ENCODE measurements around the gene ATP8A2.
"Not testable (repeated sequence)": the region's sequence is repeated elsewhere in the genome, so short reads cannot be mapped to it uniquely, and the experiment has no call there.

Gene ATP8A2

GRCh38 chr13:25816239-25816638, 444.5 kb downstream of the ATP8A2 start:
- Mint-ChIP-seq H3K27me3 (no peaks in the 10 kb centered on the region), H3K4me3 (no peak overlapping the region), H3K9me3 (ENCODE audit: low read depth) (peaks cover 2% of the 10 kb centered on the region), H3K4me1 (ENCODE audit: low read depth) (no peaks in the 10 kb centered on the region), H3K36me3 (peaks cover 3% of the 10 kb centered on the region), H3K27ac (no peak overlapping the region)

GRCh38 chr13:25819856-25820530, 448.2 kb downstream of the ATP8A2 start:
- no peaks in the 10 kb centered on the region for H3K4me1 Mint-ChIP-seq (ENCODE audit: low read depth)
- no peaks in the 10 kb centered on the region for H3K9me3 Mint-ChIP-seq (ENCODE audit: low read depth)
- no peak overlapping the region for H3K4me3 Mint-ChIP-seq
- no peak overlapping the region for H3K27ac Mint-ChIP-seq
- peaks cover 5% of the 10 kb centered on the region for H3K36me3 Mint-ChIP-seq
- H3K27me3 Mint-ChIP-seq: no peaks in the 10 kb centered on the region

GRCh38 chr13:25821776-25822175, 450.0 kb downstream of the ATP8A2 start:
- H3K27me3 Mint-ChIP-seq: no peaks in the 10 kb centered on the region
- H3K4me1 Mint-ChIP-seq (ENCODE audit: low read depth): no peaks in the 10 kb centered on the region
- no peaks in the 10 kb centered on the region for H3K9me3 Mint-ChIP-seq (ENCODE audit: low read depth)
- no peak overlapping the region for H3K27ac Mint-ChIP-seq
- H3K36me3 Mint-ChIP-seq: peaks cover 5% of the 10 kb centered on the region
- H3K4me3 Mint-ChIP-seq: no peak overlapping the region

GRCh38 chr13:25827221-25827620, 455.4 kb downstream of the ATP8A2 start:
- not testable (repeated sequence) for H3K27ac Mint-ChIP-seq; H3K9me3 Mint-ChIP-seq (ENCODE audit: low read depth); H3K4me3 Mint-ChIP-seq; H3K36me3 Mint-ChIP-seq; H3K27me3 Mint-ChIP-seq; H3K4me1 Mint-ChIP-seq (ENCODE audit: low read depth)

- Mint-ChIP-seq H3K36me3 (peaks cover 5% of the 10 kb centered on the region), H3K4me1 (ENCODE audit: low read depth) (no peaks in the 10 kb centered on the region), H3K4me3 (no peak overlapping the region), H3K27me3 (no peaks in the 10 kb centered on the region), H3K9me3 (ENCODE audit: low read depth) (no peaks in the 10 kb centered on the region), H3K27ac (no peak overlapping the region)
Observed at GRCh38 chr13:25827831-25828465, 456.2 kb downstream of the ATP8A2 start.

GRCh38 chr13:25833761-25834160, 462.0 kb downstream of the ATP8A2 start:
- Mint-ChIP-seq H3K36me3 (no peaks in the 10 kb centered on the region), H3K27ac (no peak overlapping the region), H3K9me3 (ENCODE audit: low read depth) (no peaks in the 10 kb centered on the region), H3K4me3 (no peak overlapping the region), H3K4me1 (ENCODE audit: low read depth) (no peaks in the 10 kb centered on the region), H3K27me3 (no peaks in the 10 kb centered on the region)

- Mint-ChIP-seq H3K27me3 (no peaks in the 10 kb centered on the region), H3K27ac (no peak overlapping the region), H3K36me3 (no peaks in the 10 kb centered on the region), H3K4me1 (ENCODE audit: low read depth) (no peaks in the 10 kb centered on the region), H3K4me3 (no peak overlapping the region), H3K9me3 (ENCODE audit: low read depth) (no peaks in the 10 kb centered on the region)
Observed at GRCh38 chr13:25836574-25837336, 465.0 kb downstream of the ATP8A2 start.

GRCh38 chr13:25839371-25839770, 467.6 kb downstream of the ATP8A2 start:
- H3K9me3 Mint-ChIP-seq (ENCODE audit: low read depth): no peaks in the 10 kb centered on the region
- H3K4me3 Mint-ChIP-seq: no peak overlapping the region
- peaks cover 2% of the 10 kb centered on the region for H3K4me1 Mint-ChIP-seq (ENCODE audit: low read depth)
- no peaks in the 10 kb centered on the region for H3K27me3 Mint-ChIP-seq
- no peaks in the 10 kb centered on the region for H3K36me3 Mint-ChIP-seq
- H3K27ac Mint-ChIP-seq: no peak overlapping the region

GRCh38 chr13:25840261-25840660, 468.5 kb downstream of the ATP8A2 start:
- H3K27me3 Mint-ChIP-seq: no peaks in the 10 kb centered on the region
- H3K4me3 Mint-ChIP-seq: no peak overlapping the region

GRCh38 chr13:25840931-25841330, 469.2 kb downstream of the ATP8A2 start:
- Mint-ChIP-seq H3K36me3 (no peaks in the 10 kb centered on the region), H3K27ac (no peak overlapping the region), H3K4me3 (no peak overlapping the region), H3K27me3 (no peaks in the 10 kb centered on the region), H3K9me3 (ENCODE audit: low read depth) (no peaks in the 10 kb centered on the region), H3K4me1 (ENCODE audit: low read depth) (peaks cover 2% of the 10 kb centered on the region)

More at GRCh38 chr13:25840261-25840660, 468.5 kb downstream of the ATP8A2 start:
- Mint-ChIP-seq H3K9me3 (ENCODE audit: low read depth) (no peaks in the 10 kb centered on the region), H3K36me3 (no peaks in the 10 kb centered on the region), H3K27ac (no peak overlapping the region), H3K4me1 (ENCODE audit: low read depth) (peaks cover 2% of the 10 kb centered on the region)

GRCh38 chr13:25843692-25844091, 471.9 kb downstream of the ATP8A2 start:
- H3K4me1 Mint-ChIP-seq (ENCODE audit: low read depth): peaks cover 26% of the 10 kb centered on the region
- no peak overlapping the region for H3K27ac Mint-ChIP-seq
- no peaks in the 10 kb centered on the region for H3K27me3 Mint-ChIP-seq
- no peak overlapping the region for H3K4me3 Mint-ChIP-seq
- no peaks in the 10 kb centered on the region for H3K36me3 Mint-ChIP-seq
- H3K9me3 Mint-ChIP-seq (ENCODE audit: low read depth): no peaks in the 10 kb centered on the region

- Mint-ChIP-seq H3K4me1 (ENCODE audit: low read depth) (peaks cover 32% of the 10 kb centered on the region), H3K27ac (no peak overlapping the region), H3K36me3 (no peaks in the 10 kb centered on the region), H3K4me3 (no peak overlapping the region), H3K9me3 (ENCODE audit: low read depth) (no peaks in the 10 kb centered on the region), H3K27me3 (no peaks in the 10 kb centered on the region)
Observed at GRCh38 chr13:25844559-25845434, 473.0 kb downstream of the ATP8A2 start.

- Mint-ChIP-seq H3K4me1 (ENCODE audit: low read depth) (peaks cover 34% of the 10 kb centered on the region), H3K9me3 (ENCODE audit: low read depth) (no peaks in the 10 kb centered on the region), H3K27ac (peak overlapping the region; percentile 7), H3K4me3 (peak overlapping the region; percentile 59), H3K36me3 (no peaks in the 10 kb centered on the region), H3K27me3 (no peaks in the 10 kb centered on the region)
Observed at GRCh38 chr13:25846222-25846984, 474.6 kb downstream of the ATP8A2 start.

GRCh38 chr13:25847145-25847544, 475.4 kb downstream of the ATP8A2 start:
- no peaks in the 10 kb centered on the region for H3K27me3 Mint-ChIP-seq
- peaks cover 34% of the 10 kb centered on the region for H3K4me1 Mint-ChIP-seq (ENCODE audit: low read depth)
- no peaks in the 10 kb centered on the region for H3K36me3 Mint-ChIP-seq
- peak overlapping the region; percentile 59 for H3K4me3 Mint-ChIP-seq
- peak overlapping the region; percentile 28 for H3K27ac Mint-ChIP-seq
- H3K9me3 Mint-ChIP-seq (ENCODE audit: low read depth): no peaks in the 10 kb centered on the region

Measured in activated naive CD8-positive, alpha-beta T cell (primary cell).